NCI-H524 (cell line): ENCODE measurements around the gene EPB41L1.
"Not testable (repeated sequence)": the region's sequence is repeated elsewhere in the genome, so short reads cannot be mapped to it uniquely, and the experiment has no call there.

ENCODE experiments used
- DNase-seq, 2 experiments: peaks; one replicate each; lab custom pipeline; 2025; lab: John Stamatoyannopoulos, UW

The EPB41L1 gene

GRCh38 chr20:36126836-36127527 lies 27.6 kb upstream of the EPB41L1 start:
- DNase-seq: no peak

GRCh38 chr20:36128463-36129159 lies 25.9 kb upstream of the EPB41L1 start:
- DNase-seq: no peak

- no peak for DNase-seq
These were observed 25.4 kb upstream of the EPB41L1 start for GRCh38 chr20:36129160-36129543.

GRCh38 chr20:36130390-36130789 lies 24.1 kb upstream of the EPB41L1 start:
- DNase-seq: no peak

- peak; percentile 44 to 51 for DNase-seq
These were observed 21.7 kb upstream of the EPB41L1 start for GRCh38 chr20:36132802-36133211.

GRCh38 chr20:36133821-36134220 lies 20.7 kb upstream of the EPB41L1 start:
- no peak for DNase-seq

- DNase-seq: no peak
These were observed 19.4 kb upstream of the EPB41L1 start for GRCh38 chr20:36135159-36135558.

- DNase-seq: no peak
These were observed 18.7 kb upstream of the EPB41L1 start for GRCh38 chr20:36135821-36136220.

GRCh38 chr20:36137313-36137712 lies 17.2 kb upstream of the EPB41L1 start:
- DNase-seq: not testable (repeated sequence)

- no peak for DNase-seq
These were observed 13.2 kb upstream of the EPB41L1 start for GRCh38 chr20:36141310-36141709.

GRCh38 chr20:36144336-36144735 lies 10.2 kb upstream of the EPB41L1 start:
- DNase-seq: peak in 1 of 2 experiments; percentile 24

GRCh38 chr20:36145877-36146707 lies 8.4 kb upstream of the EPB41L1 start:
- peak; percentile 87 to 93 for DNase-seq

GRCh38 chr20:36147690-36148089 lies 6.8 kb upstream of the EPB41L1 start:
- DNase-seq: peak; percentile 42 to 66

GRCh38 chr20:36148439-36148838 lies 6.1 kb upstream of the EPB41L1 start:
- DNase-seq: no peak

- no peak for DNase-seq
These were observed 5.5 kb upstream of the EPB41L1 start for GRCh38 chr20:36149012-36149411.

- no peak for DNase-seq
These were observed 5.1 kb upstream of the EPB41L1 start for GRCh38 chr20:36149469-36149868.

GRCh38 chr20:36150489-36150846 lies 4.1 kb upstream of the EPB41L1 start:
- DNase-seq: no peak

GRCh38 chr20:36150847-36151539 lies 3.5 kb upstream of the EPB41L1 start:
- DNase-seq: no peak

GRCh38 chr20:36152261-36152660 lies 2.3 kb upstream of the EPB41L1 start:
- peak; percentile 63 to 65 for DNase-seq

- no peak for DNase-seq
These were observed 1.3 kb upstream of the EPB41L1 start for GRCh38 chr20:36153204-36153603.

- peak; percentile 44 to 65 for DNase-seq
These were observed 522 bp upstream of the EPB41L1 start for GRCh38 chr20:36153736-36154699.
